GM23248 (cell line): ENCODE results near the gene CSPG5.

Experiments used
- EZH2 ChIP-seq: fragments of 200-600 bp; sonication (generic); IDR thresholded peaks from 2 replicates; pipeline ENCODE4 v1.6.1; 2018; ENCODE audit warnings: antibody characterized with exemption, mild to moderate bottlenecking; ENCODE audit not compliant: insufficient read depth, poor library complexity, severe bottlenecking
- EZH2phosphoT487 ChIP-seq: fragments of 200-600 bp; sonication (generic); IDR thresholded peaks from 2 replicates; pipeline ENCODE4 v1.6.1; 2018; ENCODE audit warnings: antibody characterized with exemption, moderate library complexity, mild to moderate bottlenecking, low read depth; ENCODE audit not compliant: insufficient read depth

- no peak for TF ChIP-seq EZH2phosphoT487
- no peak for TF ChIP-seq EZH2
These were observed 62.8 kb downstream of the CSPG5 start for GRCh38 chr3:47515864-47516319.
